Measurements from ENCODE around the gene TMEM245. TPM values are rescaled to one million over a fixed set of nuclear protein-coding genes. Genes with fewer than 3 reads are reported as not detected.

Gene TMEM245
- total RNA-seq, 1 donor from 2014 or later, result 92.1 TPM

- no peak for ATAC-seq
Measured at GRCh38 chr9:109047259-109047658, 72.5 kb downstream of the TMEM245 start.

DNA sequence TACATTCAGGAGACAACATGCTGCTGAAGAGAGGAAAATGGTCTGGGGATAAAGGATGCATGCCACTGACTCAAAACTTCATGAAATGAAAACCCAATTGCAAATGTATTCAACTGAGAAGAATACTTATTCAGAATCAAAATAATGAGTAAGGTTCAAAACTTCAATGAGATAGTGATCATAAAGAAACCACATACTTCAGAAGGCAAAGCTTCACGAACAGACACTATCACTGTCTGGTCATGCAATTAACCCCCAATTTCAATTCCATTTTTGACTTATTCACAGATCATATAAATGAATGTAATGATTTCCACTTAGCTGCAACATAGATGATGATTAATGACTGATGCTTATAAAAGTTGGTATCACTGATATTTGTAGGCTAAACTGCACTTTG, 73.4 kb downstream of the TMEM245 start:
- DNase-seq (no peak), ATAC-seq (no peak)
- H3K4me3 ChIP-seq, result no peak overlapping the region
- intact Hi-C loops (cut with DNase I), result no loop called here
- TF ChIP-seq CTCF (IDR thresholded peaks at IDR 0.05), result no peak
- no peak overlapping the region for H3K27ac ChIP-seq
- no peaks in the 10 kb centered on the region for H3K9me3 ChIP-seq
- H3K4me1 ChIP-seq, result no peaks in the 10 kb centered on the region
- peaks cover 75% of the 10 kb centered on the region for H3K36me3 ChIP-seq
- no peaks in the 10 kb centered on the region for H3K27me3 ChIP-seq

More at GRCh38 chr9:109047259-109047658, 72.5 kb downstream of the TMEM245 start:
- no peak for DNase-seq
- Histone ChIP-seq H3K4me3 (no peak overlapping the region), H3K9me3 (no peaks in the 10 kb centered on the region), H3K27me3 (no peaks in the 10 kb centered on the region), H3K36me3 (peaks cover 84% of the 10 kb centered on the region), H3K4me1 (no peaks in the 10 kb centered on the region), H3K27ac (no peak overlapping the region)
- intact Hi-C loops (cut with DNase I), result no loop called here
- no peak for TF ChIP-seq CTCF (IDR thresholded peaks at IDR 0.05)

GRCh38 chr9:109043578-109043977, 76.2 kb downstream of the TMEM245 start:
- H3K27ac ChIP-seq, result no peak overlapping the region
- DNase-seq (no peak), ATAC-seq (no peak)
- H3K4me1 ChIP-seq, result no peaks in the 10 kb centered on the region
- H3K36me3 ChIP-seq, result peaks cover 50% of the 10 kb centered on the region
- intact Hi-C loops (cut with DNase I), result no loop called here
- no peaks in the 10 kb centered on the region for H3K9me3 ChIP-seq
- H3K4me3 ChIP-seq, result no peak overlapping the region
- TF ChIP-seq CTCF (IDR thresholded peaks at IDR 0.05), result no peak
- H3K27me3 ChIP-seq, result no peaks in the 10 kb centered on the region

GRCh38 chr9:109040571-109040970, 79.2 kb downstream of the TMEM245 start:
- intact Hi-C loops (cut with DNase I), result no loop called here
- TF ChIP-seq CTCF (IDR thresholded peaks at IDR 0.05), result no peak
- H3K27me3 ChIP-seq, result no peaks in the 10 kb centered on the region
- no peak overlapping the region for H3K4me3 ChIP-seq
- H3K9me3 ChIP-seq, result no peaks in the 10 kb centered on the region
- ATAC-seq (no peak), DNase-seq (no peak)
- peaks cover 24% of the 10 kb centered on the region for H3K4me1 ChIP-seq
- no peak overlapping the region for H3K27ac ChIP-seq
- peaks cover 32% of the 10 kb centered on the region for H3K36me3 ChIP-seq

GRCh38 chr9:109039539-109039938, 80.2 kb downstream of the TMEM245 start:
- intact Hi-C loops (cut with DNase I), result no loop called here
- H3K4me3 ChIP-seq, result no peak overlapping the region
- no peaks in the 10 kb centered on the region for H3K27me3 ChIP-seq
- no peak overlapping the region for H3K27ac ChIP-seq
- H3K9me3 ChIP-seq, result no peaks in the 10 kb centered on the region
- peaks cover 29% of the 10 kb centered on the region for H3K36me3 ChIP-seq
- peaks cover 25% of the 10 kb centered on the region for H3K4me1 ChIP-seq
- DNase-seq, result no peak
- no peak for TF ChIP-seq CTCF (IDR thresholded peaks at IDR 0.05)
- ATAC-seq, result no peak

Data from upper lobe of right lung (tissue), 1 donor.